Smooth muscle cell (in vitro differentiated cells): ENCODE results near the gene TFCP2. TPM values are rescaled to one million over a fixed set of nuclear protein-coding genes. Genes with fewer than 3 reads are reported as not detected.

Experiments used
- DNase-seq: peaks from one replicate; lab custom pipeline; 2025; ENCODE audit not compliant: unreplicated experiment; lab: John Stamatoyannopoulos, UW
- H2AFZ ChIP-seq: fragments of 200-600 bp; sonication (generic); 2 replicates; pipeline ENCODE4 v1.6.0; 2016; ENCODE audit warnings: antibody characterized with exemption, low read depth, mild to moderate bottlenecking
- H3F3A ChIP-seq: fragments of 200-600 bp; sonication (generic); 2 replicates; pipeline ENCODE4 v1.6.0; 2017; ENCODE audit warnings: antibody characterized with exemption, low read depth
- H3K27ac ChIP-seq: fragments of 200-600 bp; sonication (generic); 2 replicates; pipeline ENCODE4 v1.5.1; 2016; ENCODE audit warnings: low read depth, mild to moderate bottlenecking
- H3K27me3 ChIP-seq: fragments of 200-600 bp; sonication (generic); 2 replicates; pipeline ENCODE4 v1.6.1; 2016; ENCODE audit warnings: low read depth, mild to moderate bottlenecking
- H3K36me3 ChIP-seq: fragments of 200-600 bp; sonication (generic); 2 replicates; pipeline ENCODE4 v1.5.1; 2016; ENCODE audit warnings: low read depth
- H3K4me1 ChIP-seq: fragments of 200-600 bp; sonication (generic); 2 replicates; pipeline ENCODE4 v1.5.1; 2016; ENCODE audit warnings: low read depth
- H3K4me2 ChIP-seq: fragments of 200-600 bp; sonication (generic); 2 replicates; pipeline ENCODE4 v1.6.0; 2016; ENCODE audit warnings: mild to moderate bottlenecking
- H3K4me3 ChIP-seq: fragments of 200-600 bp; sonication (generic); 2 replicates; pipeline ENCODE4 v1.5.1; 2016; ENCODE audit warnings: mild to moderate bottlenecking
- H3K79me2 ChIP-seq: fragments of 200-600 bp; sonication (generic); 2 replicates; pipeline ENCODE4 v1.6.0; 2016; ENCODE audit warnings: low read depth, mild to moderate bottlenecking
- H3K9ac ChIP-seq: fragments of 200-600 bp; sonication (generic); 2 replicates; pipeline ENCODE4 v1.6.0; 2016; ENCODE audit warnings: low read depth
- H3K9me3 ChIP-seq: fragments of 200-600 bp; sonication (generic); replicated peaks from 2 replicates; pipeline ENCODE4 v1.5.1; 2016; ENCODE audit warnings: low read depth
- H4K20me1 ChIP-seq: fragments of 200-600 bp; sonication (generic); 2 replicates; pipeline ENCODE4 v1.6.0; 2016; ENCODE audit warnings: low read depth
- CTCF ChIP-seq: fragments of 200-600 bp; sonication (generic); IDR thresholded peaks from 2 replicates; pipeline ENCODE4 v1.5.1; 2017; ENCODE audit warnings: borderline replicate concordance, mild to moderate bottlenecking, antibody characterized with exemption; ENCODE audit not compliant: insufficient read depth, poor library complexity, severe bottlenecking
- WGBS: methylation state at CpG from one replicate; pipeline ENCODE4 v1.1.7; 2016; ENCODE audit warnings: low lambda C conversion rate; 5-methylcytosine and 5-hydroxymethylcytosine counted together
- polyA plus RNA-seq: library from polyadenylated mRNA; unstranded; fragments of >200 nt; fragmentation: Nextera tagmentation; extraction: Ambion mirVana; gene quantifications from 2 replicates; pipeline ENCODE4 v1.2.1, GENCODE V29; 2016
- total RNA-seq: library from RNA; depleted of rRNA; stranded (reverse); fragments of >200 nt; gene quantifications from 2 replicates; pipeline ENCODE4 v1.2.3, GENCODE V29; 2014

The TFCP2 gene
- total and polyA plus RNA-seq, 2 experiments from 2014 or later = 12.4 to 16.2 TPM

- H3K9me3 ChIP-seq = no peaks in the 10 kb centered on the region
- H3K4me3 ChIP-seq = no peak overlapping the region
- H3K4me1 ChIP-seq = no peaks in the 10 kb centered on the region
- H3K27me3 ChIP-seq = no peaks in the 10 kb centered on the region
- H3K36me3 ChIP-seq = peaks cover 19% of the 10 kb centered on the region
- H3K9ac ChIP-seq = no peak overlapping the region
- no peak overlapping the region for H2AFZ ChIP-seq
- H3K4me2 ChIP-seq = no peak overlapping the region
- no peak for TF ChIP-seq CTCF
- peaks cover 4% of the 10 kb centered on the region for H3K79me2 ChIP-seq
- H4K20me1 ChIP-seq = no peaks in the 10 kb centered on the region
- no peak for DNase-seq
- no peak overlapping the region for H3K27ac ChIP-seq
- H3F3A ChIP-seq = no peaks in the 10 kb centered on the region
Observed at GRCh38 chr12:51115533-51115932, 57.4 kb downstream of the TFCP2 start.

- Histone ChIP-seq H3K4me3 (no peak overlapping the region), H3K4me2 (no peak overlapping the region), H3K9ac (no peak overlapping the region), H3F3A (no peaks in the 10 kb centered on the region), H3K79me2 (no peaks in the 10 kb centered on the region), H3K36me3 (peaks cover 34% of the 10 kb centered on the region), H3K9me3 (no peaks in the 10 kb centered on the region), H3K27ac (no peak overlapping the region), H3K27me3 (no peaks in the 10 kb centered on the region), H4K20me1 (no peaks in the 10 kb centered on the region), H2AFZ (no peak overlapping the region), H3K4me1 (no peaks in the 10 kb centered on the region)
- DNase-seq = no peak
- WGBS = 98% methylated on average over 4 of the region's 4 CpGs
- no peak for TF ChIP-seq CTCF
Observed at GRCh38 chr12:51108136-51108535, 64.8 kb downstream of the TFCP2 start.

- Histone ChIP-seq H3K9ac (no peak overlapping the region), H3K27ac (no peak overlapping the region), H3F3A (no peaks in the 10 kb centered on the region), H3K4me2 (no peak overlapping the region), H3K9me3 (no peaks in the 10 kb centered on the region), H4K20me1 (no peaks in the 10 kb centered on the region), H3K4me3 (no peak overlapping the region), H3K27me3 (no peaks in the 10 kb centered on the region), H3K4me1 (no peaks in the 10 kb centered on the region), H3K36me3 (peaks cover 24% of the 10 kb centered on the region), H3K79me2 (no peaks in the 10 kb centered on the region), H2AFZ (no peak overlapping the region)
- DNase-seq = no peak
- no peak for TF ChIP-seq CTCF
Observed at GRCh38 chr12:51103977-51104376, 69.0 kb downstream of the TFCP2 start.

GRCh38 chr12:51098611-51099010 lies 74.3 kb downstream of the TFCP2 start:
- no peaks in the 10 kb centered on the region for H3K9me3 ChIP-seq
- no peak overlapping the region for H3K9ac ChIP-seq
- H2AFZ ChIP-seq = no peak overlapping the region
- no peak overlapping the region for H3K27ac ChIP-seq
- H3K4me2 ChIP-seq = no peak overlapping the region
- no peak overlapping the region for H3K4me3 ChIP-seq
- H3F3A ChIP-seq = no peaks in the 10 kb centered on the region
- DNase-seq = no peak
- no peaks in the 10 kb centered on the region for H3K36me3 ChIP-seq
- H4K20me1 ChIP-seq = no peaks in the 10 kb centered on the region
- H3K79me2 ChIP-seq = no peaks in the 10 kb centered on the region
- 63% methylated on average over 1 of the region's 1 CpG for WGBS
- H3K27me3 ChIP-seq = no peaks in the 10 kb centered on the region
- no peak for TF ChIP-seq CTCF
- no peaks in the 10 kb centered on the region for H3K4me1 ChIP-seq
